NK-92 treated with Interleukin-12 subunit alpha and Interleukin-12 subunit beta, amount 100 ng/mL, for 24 hours (cell line): ENCODE results near the gene RASA3.
"Not testable (repeated sequence)": the region's sequence is repeated elsewhere in the genome, so short reads cannot be mapped to it uniquely, and the experiment has no call there.

Experiments
- DNase-seq: peaks from one replicate; lab custom pipeline; 2025; lab: John Stamatoyannopoulos, UW

The RASA3 gene

GRCh38 chr13:114142137-114142550 is 9.7 kb upstream of the RASA3 start:
- no peak for DNase-seq

GRCh38 chr13:114141261-114141996 is 9.0 kb upstream of the RASA3 start:
- no peak for DNase-seq

- no peak for DNase-seq
Observed at GRCh38 chr13:114140906-114141250, 8.5 kb upstream of the RASA3 start.

- DNase-seq = no peak
Observed at GRCh38 chr13:114140131-114140905, 7.9 kb upstream of the RASA3 start.

- DNase-seq = no peak
Observed at GRCh38 chr13:114136576-114136975, 4.2 kb upstream of the RASA3 start.

GRCh38 chr13:114135731-114136171 is 3.3 kb upstream of the RASA3 start:
- no peak for DNase-seq

GRCh38 chr13:114134944-114135610 is 2.7 kb upstream of the RASA3 start:
- DNase-seq = no peak

- DNase-seq = no peak
Observed at GRCh38 chr13:114134111-114134943, 1.9 kb upstream of the RASA3 start.

GRCh38 chr13:114133552-114133951 is 1.1 kb upstream of the RASA3 start:
- not testable (repeated sequence) for DNase-seq

GRCh38 chr13:114133126-114133525 is 703 bp upstream of the RASA3 start:
- not testable (repeated sequence) for DNase-seq

GRCh38 chr13:114131583-114132418 is 622 bp downstream of the RASA3 start:
- DNase-seq = no peak

GRCh38 chr13:114130837-114131582 is 1.4 kb downstream of the RASA3 start:
- no peak for DNase-seq

GRCh38 chr13:114130131-114130836 is 2.1 kb downstream of the RASA3 start:
- DNase-seq = no peak

GRCh38 chr13:114129649-114130062 is 2.8 kb downstream of the RASA3 start:
- no peak for DNase-seq

- DNase-seq = no peak
Observed at GRCh38 chr13:114128624-114129522, 3.5 kb downstream of the RASA3 start.

- DNase-seq = no peak
Observed at GRCh38 chr13:114128348-114128623, 4.1 kb downstream of the RASA3 start.

- no peak for DNase-seq
Observed at GRCh38 chr13:114127473-114128347, 4.7 kb downstream of the RASA3 start.
